ENCODE measurements around the gene CHN1.

The CHN1 gene

DNA sequence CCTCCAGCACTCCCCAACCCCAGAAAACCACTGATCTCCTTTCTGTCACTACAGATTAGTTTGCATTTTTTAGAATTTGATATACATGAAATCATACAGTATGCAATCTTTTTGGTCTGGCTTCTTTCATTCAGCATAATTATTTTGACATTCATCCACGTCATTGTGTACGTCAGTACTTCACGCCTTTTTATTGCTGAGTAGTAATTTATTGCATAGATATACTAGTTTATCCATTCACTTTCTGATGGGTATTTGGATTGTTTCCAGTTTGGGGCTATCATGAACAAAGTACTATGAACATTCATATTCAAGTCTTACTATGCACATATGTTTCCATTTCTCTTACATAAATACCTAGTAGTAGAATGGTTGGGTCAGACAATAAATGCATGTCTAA is 20.1 kb upstream of the CHN1 start:
- no peak for ATAC-seq (ENCODE audit: low read depth)
- Histone ChIP-seq H3K27ac (ENCODE audit: poor library complexity, severe bottlenecking) (no peak overlapping the region), H3K27me3 (ENCODE audit: insufficient read depth, poor library complexity, severe bottlenecking) (no peaks in the 10 kb centered on the region), H3K4me3 (ENCODE audit: severe bottlenecking) (no peak overlapping the region), H3K9me3 (ENCODE audit: severe bottlenecking) (no peaks in the 10 kb centered on the region), H3K36me3 (ENCODE audit: low read depth) (no peaks in the 10 kb centered on the region), H3K4me1 (ENCODE audit: insufficient read depth, poor library complexity, severe bottlenecking) (no peaks in the 10 kb centered on the region)
- TF ChIP-seq, protein P1, sequence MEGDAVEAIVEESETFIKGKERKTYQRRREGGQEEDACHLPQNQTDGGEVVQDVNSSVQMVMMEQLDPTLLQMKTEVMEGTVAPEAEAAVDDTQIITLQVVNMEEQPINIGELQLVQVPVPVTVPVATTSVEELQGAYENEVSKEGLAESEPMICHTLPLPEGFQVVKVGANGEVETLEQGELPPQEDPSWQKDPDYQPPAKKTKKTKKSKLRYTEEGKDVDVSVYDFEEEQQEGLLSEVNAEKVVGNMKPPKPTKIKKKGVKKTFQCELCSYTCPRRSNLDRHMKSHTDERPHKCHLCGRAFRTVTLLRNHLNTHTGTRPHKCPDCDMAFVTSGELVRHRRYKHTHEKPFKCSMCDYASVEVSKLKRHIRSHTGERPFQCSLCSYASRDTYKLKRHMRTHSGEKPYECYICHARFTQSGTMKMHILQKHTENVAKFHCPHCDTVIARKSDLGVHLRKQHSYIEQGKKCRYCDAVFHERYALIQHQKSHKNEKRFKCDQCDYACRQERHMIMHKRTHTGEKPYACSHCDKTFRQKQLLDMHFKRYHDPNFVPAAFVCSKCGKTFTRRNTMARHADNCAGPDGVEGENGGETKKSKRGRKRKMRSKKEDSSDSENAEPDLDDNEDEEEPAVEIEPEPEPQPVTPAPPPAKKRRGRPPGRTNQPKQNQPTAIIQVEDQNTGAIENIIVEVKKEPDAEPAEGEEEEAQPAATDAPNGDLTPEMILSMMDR (IDR thresholded peaks at IDR 0.05; ENCODE audit: poor library complexity, severe bottlenecking): no peak
- no peak for DNase-seq (ENCODE audit: low spot score)

DNA sequence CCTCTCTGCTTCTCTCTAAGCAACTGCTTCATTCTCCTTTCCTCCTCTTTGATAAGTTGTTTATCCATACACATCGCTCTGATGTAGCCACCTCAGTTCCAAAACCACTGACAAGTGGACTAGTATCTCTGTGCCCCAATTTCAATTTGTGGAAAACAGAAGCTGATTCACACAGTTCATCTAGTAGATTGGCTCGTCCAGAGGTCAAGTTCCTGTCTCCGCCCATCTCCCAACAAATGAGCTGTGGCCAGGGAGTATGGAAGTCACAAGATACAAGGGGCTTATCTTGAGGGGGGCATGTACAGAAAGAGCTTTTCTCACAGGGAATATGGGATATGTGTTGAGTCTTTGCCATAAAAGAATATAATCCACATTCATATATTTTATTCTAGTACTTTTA is 17.7 kb upstream of the CHN1 start:
- DNase-seq (ENCODE audit: low spot score): no peak
- no peak overlapping the region for H3K4me3 ChIP-seq (ENCODE audit: severe bottlenecking)
- TF ChIP-seq, protein P1 (IDR thresholded peaks at IDR 0.05; ENCODE audit: poor library complexity, severe bottlenecking): no peak
- H3K4me1 ChIP-seq (ENCODE audit: insufficient read depth, poor library complexity, severe bottlenecking): no peaks in the 10 kb centered on the region
- ATAC-seq (ENCODE audit: low read depth): no peak
- no peak overlapping the region for H3K27ac ChIP-seq (ENCODE audit: poor library complexity, severe bottlenecking)
- no peaks in the 10 kb centered on the region for H3K36me3 ChIP-seq (ENCODE audit: low read depth)
- H3K27me3 ChIP-seq (ENCODE audit: insufficient read depth, poor library complexity, severe bottlenecking): no peaks in the 10 kb centered on the region
- H3K9me3 ChIP-seq (ENCODE audit: severe bottlenecking): no peaks in the 10 kb centered on the region

DNA sequence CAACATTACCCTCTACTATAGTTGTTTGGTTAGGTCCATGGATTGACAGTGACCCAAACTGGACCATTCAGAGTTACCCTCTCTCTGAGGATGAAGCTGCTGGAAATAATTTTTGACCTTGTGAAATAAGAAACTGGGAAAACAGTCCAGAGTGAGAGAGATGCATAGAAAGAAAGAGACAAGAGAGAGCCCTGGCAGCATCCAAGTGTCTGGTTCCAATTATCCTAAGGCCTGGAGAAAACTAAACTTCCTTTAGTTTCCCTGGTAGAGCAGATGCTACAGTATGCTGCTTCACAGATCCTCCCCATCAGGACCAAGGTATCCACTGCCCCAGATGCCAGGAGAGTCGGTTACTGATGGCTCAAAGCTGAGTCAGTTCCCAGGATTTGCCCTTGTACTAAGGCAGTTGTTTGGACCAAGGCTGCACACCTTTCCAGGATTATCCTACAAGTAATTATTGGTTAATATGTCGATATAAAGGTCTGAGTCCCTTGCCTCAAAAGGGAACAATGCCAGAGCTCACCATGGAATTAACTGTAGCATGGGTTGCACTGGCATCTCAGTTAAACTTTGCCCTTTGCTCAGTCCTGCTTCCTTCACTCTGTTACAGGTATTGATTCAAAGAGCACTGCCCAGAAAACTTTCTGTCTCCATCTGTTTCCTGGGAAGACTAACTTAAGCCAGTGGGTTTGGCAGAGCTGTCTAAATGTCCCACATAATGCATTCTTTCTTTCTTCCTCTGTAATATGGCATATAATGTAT is 14.6 kb upstream of the CHN1 start:
- Histone ChIP-seq H3K27me3 (ENCODE audit: insufficient read depth, poor library complexity, severe bottlenecking) (no peaks in the 10 kb centered on the region), H3K36me3 (ENCODE audit: low read depth) (no peaks in the 10 kb centered on the region), H3K4me1 (ENCODE audit: insufficient read depth, poor library complexity, severe bottlenecking) (no peaks in the 10 kb centered on the region), H3K4me3 (ENCODE audit: severe bottlenecking) (no peak overlapping the region), H3K9me3 (ENCODE audit: severe bottlenecking) (no peaks in the 10 kb centered on the region), H3K27ac (ENCODE audit: poor library complexity, severe bottlenecking) (no peak overlapping the region)
- DNase-seq (ENCODE audit: low spot score): no peak
- TF ChIP-seq, protein P1 (IDR thresholded peaks at IDR 0.05; ENCODE audit: poor library complexity, severe bottlenecking): no peak
- no peak for ATAC-seq (ENCODE audit: low read depth)

DNA sequence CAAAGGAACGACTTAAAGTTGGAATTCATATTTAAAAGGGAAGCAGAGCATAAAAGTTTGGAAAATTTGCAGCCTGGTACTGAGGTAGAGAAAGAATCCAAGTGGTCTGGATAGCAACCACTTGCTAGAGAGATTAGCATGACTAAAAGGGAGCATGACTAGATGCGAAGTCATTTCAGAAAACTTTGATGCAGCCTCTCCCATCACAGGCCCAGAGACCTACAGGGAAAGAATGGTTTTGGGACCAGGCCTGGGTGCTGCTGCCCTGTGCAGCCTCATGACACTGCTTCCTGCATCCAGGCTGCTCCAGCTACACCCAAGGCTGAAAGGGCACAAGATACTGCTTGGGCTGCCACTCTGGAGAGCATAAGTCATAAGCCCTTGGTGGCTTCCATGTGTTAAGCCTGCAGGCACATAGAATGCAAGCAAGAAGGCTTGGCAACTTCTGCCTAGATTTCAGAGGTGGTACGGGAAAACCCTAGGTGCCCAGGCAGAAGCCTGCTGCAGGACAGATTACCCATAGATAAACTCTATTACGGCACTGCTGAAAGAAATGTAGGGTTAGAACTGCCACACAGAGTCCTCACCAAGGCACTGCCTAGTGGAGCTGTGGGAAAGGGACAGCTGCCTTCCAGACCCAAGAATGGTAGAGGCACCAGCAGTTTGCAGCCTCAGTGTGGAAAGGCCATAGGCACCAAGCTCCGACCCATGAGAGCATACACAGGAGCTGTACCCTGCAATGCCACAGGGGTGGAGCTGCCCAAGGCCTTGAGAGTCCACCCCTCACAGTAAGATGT is 12.6 kb upstream of the CHN1 start:
- DNase-seq (ENCODE audit: low spot score) (no peak), ATAC-seq (ENCODE audit: low read depth) (no peak)
- Histone ChIP-seq H3K27me3 (ENCODE audit: insufficient read depth, poor library complexity, severe bottlenecking) (no peaks in the 10 kb centered on the region), H3K9me3 (ENCODE audit: severe bottlenecking) (no peaks in the 10 kb centered on the region), H3K27ac (ENCODE audit: poor library complexity, severe bottlenecking) (no peak overlapping the region), H3K4me1 (ENCODE audit: insufficient read depth, poor library complexity, severe bottlenecking) (no peaks in the 10 kb centered on the region), H3K36me3 (ENCODE audit: low read depth) (no peaks in the 10 kb centered on the region), H3K4me3 (ENCODE audit: severe bottlenecking) (no peak overlapping the region)
- TF ChIP-seq, protein P1 (IDR thresholded peaks at IDR 0.05; ENCODE audit: poor library complexity, severe bottlenecking): no peak

Measured in RWPE2 (cell line).